ENCODE results near the gene MSX2. TPM values are rescaled to one million over a fixed set of nuclear protein-coding genes. Genes with fewer than 3 reads are reported as not detected.
A peak's percentile ranks its signal among the peaks of the same experiment; 100 is the strongest.

Gene MSX2
- 11.7 TPM in 2 replicates for total RNA-seq (2014; rRNA removed; shearing (Covaris generic))
- 12.1 and 21.4 TPM in 2 replicates for polyA plus RNA-seq (2014; cell fraction: nucleus; rRNA removed)

DNA sequence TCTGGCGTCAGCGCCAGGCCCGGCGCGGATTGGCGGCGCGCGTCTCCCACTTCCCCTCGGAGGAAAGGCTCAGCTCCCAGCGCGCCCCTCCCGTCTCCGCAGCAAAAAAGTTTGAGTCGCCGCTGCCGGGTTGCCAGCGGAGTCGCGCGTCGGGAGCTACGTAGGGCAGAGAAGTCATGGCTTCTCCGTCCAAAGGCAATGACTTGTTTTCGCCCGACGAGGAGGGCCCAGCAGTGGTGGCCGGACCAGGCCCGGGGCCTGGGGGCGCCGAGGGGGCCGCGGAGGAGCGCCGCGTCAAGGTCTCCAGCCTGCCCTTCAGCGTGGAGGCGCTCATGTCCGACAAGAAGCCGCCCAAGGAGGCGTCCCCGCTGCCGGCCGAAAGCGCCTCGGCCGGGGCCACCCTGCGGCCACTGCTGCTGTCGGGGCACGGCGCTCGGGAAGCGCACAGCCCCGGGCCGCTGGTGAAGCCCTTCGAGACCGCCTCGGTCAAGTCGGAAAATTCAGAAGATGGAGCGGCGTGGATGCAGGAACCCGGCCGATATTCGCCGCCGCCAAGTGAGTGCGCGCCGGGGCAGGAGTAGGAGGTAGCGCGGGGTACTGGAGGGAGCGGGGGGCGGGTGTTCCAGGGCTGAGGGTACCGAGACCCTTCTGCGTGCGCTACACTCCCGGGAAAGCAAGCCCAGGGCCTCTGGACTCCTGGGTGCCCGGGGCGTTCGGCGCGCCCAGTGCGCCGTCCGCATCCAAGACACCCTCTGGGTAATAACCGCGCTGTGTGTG is at the start of gene MSX2:
TSS of gene MSX2 (plus strand) at position 99 of the 777 bp plus-strand sequence. CDS start at position 177, 78 bp downstream.
- peak; percentile 90 for DNase-seq (ENCODE audit: extremely low read depth, low read depth)

GRCh38 chr5:174675110-174675509 is 49.3 kb upstream of the MSX2 start:
- no peak for DNase-seq (ENCODE audit: extremely low read depth, low read depth)

DNA sequence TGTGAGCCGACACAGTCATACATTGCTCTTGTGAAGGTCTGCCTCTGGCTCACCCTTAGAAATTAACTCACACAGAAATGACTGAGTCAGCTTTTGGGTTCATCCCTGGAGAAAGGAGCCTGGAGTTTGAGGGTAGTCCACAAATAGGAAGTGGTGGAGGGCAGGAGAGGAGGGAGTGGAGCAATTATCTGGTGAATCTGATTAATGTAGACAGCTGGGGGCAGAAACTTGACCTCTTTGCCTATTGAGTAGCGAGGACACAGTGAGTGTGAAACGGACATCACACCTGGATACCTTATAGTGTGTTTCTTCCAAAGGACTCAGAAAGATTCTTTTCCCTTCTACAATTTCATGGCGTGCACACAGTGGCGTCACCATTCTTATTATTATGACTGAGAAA is 48.5 kb upstream of the MSX2 start:
- DNase-seq (ENCODE audit: extremely low read depth, low read depth): no peak

GRCh38 chr5:174678107-174678506 is 46.3 kb upstream of the MSX2 start:
- DNase-seq (ENCODE audit: extremely low read depth, low read depth): no peak

GRCh38 chr5:174680901-174681565 is 43.3 kb upstream of the MSX2 start:
- DNase-seq (ENCODE audit: extremely low read depth, low read depth): no peak

- no peak for DNase-seq (ENCODE audit: extremely low read depth, low read depth)
Observed at GRCh38 chr5:174687503-174687902, 36.9 kb upstream of the MSX2 start.

GRCh38 chr5:174688441-174689354 is 35.7 kb upstream of the MSX2 start:
- no peak for DNase-seq (ENCODE audit: extremely low read depth, low read depth)

DNA sequence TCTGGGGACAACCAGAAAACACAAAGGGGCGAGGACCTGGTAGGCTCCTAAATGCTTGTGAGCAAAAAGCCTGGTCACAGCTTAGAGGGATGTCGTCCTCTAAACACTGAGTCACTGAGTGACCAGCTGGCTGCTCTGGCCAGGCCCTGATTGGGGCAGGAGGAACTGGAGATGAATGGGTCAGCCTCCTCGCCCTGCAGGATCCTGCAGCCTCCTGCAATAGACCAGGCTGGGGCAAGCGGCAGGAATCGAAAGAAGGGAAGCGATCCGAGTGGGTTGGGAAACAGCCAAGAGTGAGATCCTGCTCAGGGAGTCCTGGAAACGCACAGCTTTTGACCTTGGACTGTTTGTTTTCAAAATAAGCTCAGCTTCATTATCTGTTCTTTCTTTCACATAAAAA is 34.1 kb upstream of the MSX2 start:
- DNase-seq (ENCODE audit: extremely low read depth, low read depth): peak; percentile 50

- no peak for DNase-seq (ENCODE audit: extremely low read depth, low read depth)
Observed at GRCh38 chr5:174692381-174692780, 32.0 kb upstream of the MSX2 start.

DNA sequence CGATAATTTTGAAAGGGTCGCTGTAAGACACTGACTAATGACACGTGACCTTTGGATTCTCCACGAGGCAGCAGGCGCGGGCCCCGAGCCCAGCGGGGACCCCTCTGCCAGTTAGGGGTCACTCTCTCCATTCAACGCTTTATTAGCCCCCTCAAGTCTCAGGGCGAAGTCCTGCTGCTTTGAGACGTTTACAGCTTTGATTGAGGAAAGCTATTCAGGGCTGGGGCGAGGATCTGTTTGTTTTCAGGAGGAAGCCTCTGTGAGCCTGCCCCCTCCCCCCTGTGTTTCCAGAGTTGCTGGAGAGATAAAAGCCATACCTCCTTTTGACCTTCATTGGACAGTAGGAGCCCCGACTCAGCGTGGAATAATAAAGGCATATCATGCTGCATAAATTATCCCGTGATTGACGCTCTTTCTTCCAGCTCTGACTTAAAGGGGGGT is 31.4 kb upstream of the MSX2 start:
- no peak for DNase-seq (ENCODE audit: extremely low read depth, low read depth)

- DNase-seq (ENCODE audit: extremely low read depth, low read depth): no peak
Observed at GRCh38 chr5:174693697-174694385, 30.5 kb upstream of the MSX2 start.

DNA sequence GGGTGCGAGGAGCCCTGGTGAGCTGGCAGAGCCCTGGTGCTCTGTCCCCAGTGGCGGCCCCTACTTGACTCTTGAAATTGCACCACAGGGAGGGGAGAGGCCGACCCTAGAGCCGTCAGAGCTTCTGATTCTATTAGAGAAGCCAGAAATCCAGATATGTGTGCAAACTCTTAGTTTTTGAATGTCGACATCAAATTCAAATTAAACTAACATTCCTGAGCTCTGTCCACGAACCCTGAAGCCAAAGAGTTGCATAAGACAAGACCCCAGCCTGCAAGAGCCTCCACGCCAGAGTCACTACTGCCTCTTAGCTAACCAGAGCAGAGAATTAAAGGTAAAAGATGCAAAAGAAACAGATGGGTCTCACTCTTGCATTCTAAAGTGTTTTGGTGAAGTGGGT is 29.8 kb upstream of the MSX2 start:
- no peak for DNase-seq (ENCODE audit: extremely low read depth, low read depth)

DNA sequence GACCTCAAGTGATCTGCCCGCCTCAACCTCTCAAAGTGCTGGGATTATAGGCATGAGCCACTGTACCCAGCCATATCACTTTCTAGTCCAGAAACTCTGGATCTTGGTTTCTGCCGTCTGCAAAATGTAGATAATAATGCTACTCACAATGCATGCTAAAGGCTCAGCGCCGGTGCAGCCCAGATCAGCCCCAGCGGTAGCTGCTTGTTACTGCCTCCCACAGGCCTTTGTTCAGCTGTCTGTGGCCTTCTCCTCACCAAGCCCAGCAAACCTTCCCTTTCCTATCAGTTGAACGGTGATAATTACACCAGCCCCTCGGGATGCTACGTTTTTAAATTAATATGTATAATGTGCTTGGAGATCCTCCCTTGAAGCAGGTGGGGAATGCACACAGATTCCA is 26.2 kb upstream of the MSX2 start:
- DNase-seq (ENCODE audit: extremely low read depth, low read depth): no peak

DNA sequence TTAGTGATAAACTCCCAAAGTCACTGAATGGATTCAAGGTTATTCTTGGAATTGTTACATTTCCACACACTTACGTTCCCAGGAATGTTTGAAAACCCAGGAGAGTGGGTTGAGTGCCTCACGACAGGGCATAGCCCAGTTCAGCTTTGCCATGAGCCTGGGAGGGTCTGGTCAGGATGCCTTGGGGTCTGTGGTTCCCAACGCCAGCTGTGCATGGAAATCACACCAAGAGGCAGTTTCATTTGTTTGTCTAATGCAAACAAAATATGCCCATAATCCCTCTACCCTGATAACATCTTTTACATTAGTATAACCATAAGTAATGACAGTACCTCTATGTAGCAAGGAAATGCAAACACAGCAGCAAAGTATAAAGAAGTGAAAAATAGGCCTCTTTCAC is 25.3 kb upstream of the MSX2 start:
- no peak for DNase-seq (ENCODE audit: extremely low read depth, low read depth)

DNA sequence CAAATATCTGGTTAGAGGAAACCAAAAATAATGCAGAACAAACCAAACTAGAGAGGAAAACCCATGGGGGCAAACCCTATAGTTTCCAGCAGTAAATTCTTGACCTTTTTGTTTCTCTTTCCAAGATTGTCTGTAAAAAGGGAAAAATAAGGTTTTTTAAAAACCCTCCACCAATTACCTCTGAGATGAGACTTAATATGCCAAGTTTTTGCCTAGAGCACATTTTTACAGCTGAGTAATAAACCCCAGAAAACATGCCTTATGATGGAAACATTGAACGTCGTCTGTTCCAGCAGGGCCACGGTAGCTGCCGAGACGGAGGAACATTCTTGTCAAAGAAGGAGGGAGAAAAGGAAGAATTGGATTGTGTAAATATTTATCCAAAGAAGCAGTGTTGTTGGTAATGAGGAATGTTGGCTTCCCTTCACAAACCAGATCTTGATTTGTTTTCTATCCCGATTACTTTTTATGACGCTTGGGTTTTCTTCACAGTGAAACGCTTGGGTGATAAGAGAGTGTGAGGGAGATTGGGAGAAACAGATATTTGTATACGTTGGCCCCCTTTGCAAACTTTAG is 17.3 kb upstream of the MSX2 start:
- no peak for DNase-seq (ENCODE audit: extremely low read depth, low read depth)

- no peak for DNase-seq (ENCODE audit: extremely low read depth, low read depth)
Observed at GRCh38 chr5:174707671-174708070, 16.7 kb upstream of the MSX2 start.

DNA sequence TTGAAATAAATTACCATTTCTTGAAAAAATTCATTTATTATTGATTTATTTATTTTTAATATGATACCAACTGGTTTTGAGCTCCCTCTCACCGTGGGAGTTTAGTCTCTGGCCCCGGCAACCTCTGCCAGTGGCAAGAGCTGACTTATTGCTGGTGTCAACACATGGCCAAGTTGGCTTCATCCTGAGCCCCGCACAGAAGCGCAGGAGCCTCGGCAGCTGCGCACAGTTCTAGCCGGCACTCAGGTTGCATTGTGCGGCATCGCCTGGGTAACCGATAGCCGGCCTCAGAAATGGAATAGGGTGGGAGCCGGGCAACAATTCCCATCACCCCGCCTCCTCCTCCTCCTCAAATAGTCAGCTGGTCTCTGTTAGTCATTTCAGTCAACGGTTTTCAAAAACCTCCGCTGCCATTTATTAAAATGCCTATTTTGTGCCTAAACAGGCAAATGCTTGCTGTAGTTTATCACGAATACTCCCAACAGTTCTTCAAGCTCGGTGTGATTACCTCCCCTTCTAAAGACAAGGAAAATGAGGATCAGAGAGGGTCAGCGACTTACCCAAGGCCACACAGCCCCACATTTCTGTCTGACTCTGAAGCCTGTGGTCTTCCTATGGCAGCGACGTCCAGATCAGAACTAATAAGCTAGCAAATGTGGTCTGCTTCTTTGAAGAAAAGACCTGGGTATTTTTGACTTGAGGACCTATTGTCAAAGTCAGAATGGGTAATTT is 15.7 kb upstream of the MSX2 start:
- DNase-seq (ENCODE audit: extremely low read depth, low read depth): no peak

DNA sequence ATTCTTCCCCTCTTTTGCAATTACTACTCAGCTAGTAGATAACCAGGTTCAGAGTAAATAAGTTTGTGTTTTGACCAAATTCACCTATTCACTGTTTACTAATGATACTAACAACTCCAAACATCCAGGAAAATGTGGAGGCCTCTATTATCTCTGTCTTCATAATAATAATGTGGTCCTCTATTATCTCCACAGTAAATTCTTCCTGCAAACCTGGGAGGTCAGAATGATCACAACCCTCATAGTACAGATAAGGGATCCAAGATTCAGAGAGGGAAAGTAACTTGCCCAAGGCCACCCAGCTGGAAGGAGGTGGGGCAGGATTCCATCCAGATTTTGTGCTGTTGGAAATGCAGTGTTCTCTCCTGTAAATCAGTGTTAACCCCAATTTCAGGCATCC is 9.6 kb upstream of the MSX2 start:
- no peak for DNase-seq (ENCODE audit: extremely low read depth, low read depth)

GRCh38 chr5:174715804-174716203 is 8.6 kb upstream of the MSX2 start:
- DNase-seq (ENCODE audit: extremely low read depth, low read depth): no peak
